A549 (cell line): ENCODE measurements around the gene NOL9. TPM values are rescaled to one million over a fixed set of nuclear protein-coding genes. Genes with fewer than 3 reads are reported as not detected.
"Not testable (repeated sequence)": the region's sequence is repeated elsewhere in the genome, so short reads cannot be mapped to it uniquely, and the experiment has no call there.

Experiments used
- ATAC-seq, 2 experiments: fragments of 200-7000 bp in 1 of 2; fragments of >200 bp in 1 of 2; cut with Nextera tagmentation in 1 of 2; cut with Tn5 transposase in 1 of 2; 3 replicates each; pipeline versions ENCODE4 v1.8.0 to v1.9.1; 2018 to 2020; ENCODE audit warnings: mild to moderate bottlenecking in 1 of 2, moderate library complexity in 1 of 2
- CTCF ChIA-PET: fragments of 300-600 bp; sonication (Branson Sonifier 250); formaldehyde crosslinking; extraction: SDS; loops from one replicate; lab custom pipeline; 2021; ENCODE audit warnings: antibody characterized with exemption, inconsistent platforms; lab: Yijun Ruan, JAX
- POLR2A ChIA-PET: fragments of 350-600 bp; formaldehyde crosslinking; extraction: SDS; loops from one replicate; lab custom pipeline; 2021; ENCODE audit warnings: antibody characterized with exemption, inconsistent platforms; lab: Yijun Ruan, JAX
- DNase-seq, 2 experiments: peaks; one replicate each; pipeline versions ENCODE4 v3.0.0 to v3.0.0-alpha.2; 2011 to 2016; ENCODE audit warnings: low read depth in 1 of 2, low spot score in 1 of 2
- FAIRE-seq: peaks from 2 replicates; lab custom pipeline; 2011; peaks lifted over from hg19 to GRCh38; lab: Jason Lieb, UNC
- H3K27ac ChIP-seq, 2 experiments: fragments of >200 bp; sonication (Bioruptor Twin); formaldehyde crosslinking; 3 replicates each; pipeline ENCODE4 v1.5.1; 2016 to 2017
- H3K4me1 ChIP-seq: fragments of >200 bp; sonication (Bioruptor Twin); formaldehyde crosslinking; 3 replicates; pipeline ENCODE4 v1.6.1; 2016
- H3K4me2 ChIP-seq: fragments of >200 bp; sonication (Bioruptor Twin); formaldehyde crosslinking; 3 replicates; pipeline ENCODE4 v1.6.1; 2016
- H3K4me3 ChIP-seq: fragments of >200 bp; sonication (Bioruptor Twin); formaldehyde crosslinking; 3 replicates; pipeline ENCODE4 v1.5.1; 2016
- H3K9me3 ChIP-seq: fragments of >200 bp; sonication (Bioruptor Twin); formaldehyde crosslinking; 3 replicates; pipeline ENCODE4 v1.6.1; 2016
- EP300 ChIP-seq, 2 experiments: fragments of >200 bp; sonication (Bioruptor Twin); formaldehyde crosslinking; IDR thresholded peaks; 2 replicates in 1 of 2; 3 replicates in 1 of 2; pipeline ENCODE4 v1.6.1; 2016 to 2017
- ESRRA ChIP-seq: fragments of 150-350 bp; IDR thresholded peaks from 2 replicates; pipeline ENCODE4 v1.6.1; 2014; ENCODE audit warnings: mild to moderate bottlenecking, low read length, borderline replicate concordance
- HES2 ChIP-seq: fragments of >200 bp; sonication (Bioruptor Twin); formaldehyde crosslinking; IDR thresholded peaks from 2 replicates; pipeline ENCODE4 v1.6.1; 2016
- HEYL ChIP-seq: fragments of 250-450 bp; sonication (Bioruptor Pico); IDR thresholded peaks from 2 replicates; pipeline ENCODE4 v1.8.0; 2021; ENCODE audit warnings: mild to moderate bottlenecking, moderate library complexity
- HMGXB4 ChIP-seq: fragments of 250-450 bp; sonication (Bioruptor Pico); IDR thresholded peaks from 2 replicates; pipeline ENCODE4 v1.5.0; 2021; ENCODE audit warnings: mild to moderate bottlenecking, moderate library complexity, borderline replicate concordance
- HOXB13 ChIP-seq: fragments of 250-450 bp; sonication (Bioruptor Pico); IDR thresholded peaks from 2 replicates; pipeline ENCODE4 v1.5.0; 2020; ENCODE audit warnings: low read depth, mild to moderate bottlenecking, moderate library complexity
- KDM1A ChIP-seq: fragments of 200-600 bp; sonication (generic); IDR thresholded peaks from 2 replicates; pipeline ENCODE4 v1.6.1; 2016; ENCODE audit warnings: low read depth, mild to moderate bottlenecking
- MAFK ChIP-seq: fragments of 450-650 bp; IDR thresholded peaks from 2 replicates; pipeline ENCODE4 v1.6.1; 2014; ENCODE audit not compliant: partially characterized antibody
- NFE2L2 ChIP-seq: fragments of 150-350 bp; conservative IDR thresholded peaks from 2 replicates; pipeline ENCODE4 v1.6.1; 2014; ENCODE audit warnings: low read length
- NPAS2 ChIP-seq: fragments of 250-450 bp; sonication (Bioruptor Pico); IDR thresholded peaks from 2 replicates; pipeline ENCODE4 v1.8.0; 2022; ENCODE audit warnings: mild to moderate bottlenecking, moderate library complexity, borderline replicate concordance
- NR3C1 ChIP-seq: fragments of >200 bp; sonication (Bioruptor Twin); formaldehyde crosslinking; IDR thresholded peaks from 3 replicates; pipeline ENCODE4 v1.6.1; 2017
- PHF8 ChIP-seq: fragments of 200-600 bp; sonication (generic); IDR thresholded peaks from 2 replicates; pipeline ENCODE4 v1.6.1; 2016; ENCODE audit warnings: low read depth, mild to moderate bottlenecking, antibody characterized with exemption, moderate library complexity, borderline replicate concordance
- RCOR1 ChIP-seq: fragments of 150-350 bp; IDR thresholded peaks from 2 replicates; pipeline ENCODE4 v1.6.1; 2014; ENCODE audit warnings: antibody characterized with exemption, low read length, low read depth
- RFX5 ChIP-seq: fragments of 450-650 bp; IDR thresholded peaks from 2 replicates; pipeline ENCODE4 v1.7.1; 2014; ENCODE audit warnings: antibody characterized with exemption, mild to moderate bottlenecking, moderate library complexity
- RNF2 ChIP-seq: fragments of 200-600 bp; sonication (generic); IDR thresholded peaks from 2 replicates; pipeline ENCODE4 v1.6.1; 2016; ENCODE audit warnings: low read depth, mild to moderate bottlenecking, antibody characterized with exemption, moderate library complexity, borderline replicate concordance
- SMC3 ChIP-seq: fragments of >200 bp; sonication (Bioruptor Twin); formaldehyde crosslinking; IDR thresholded peaks from 3 replicates; pipeline ENCODE4 v1.6.1; 2018; ENCODE audit warnings: inconsistent platforms
- TP53 ChIP-seq: fragments of 250-450 bp; sonication (Bioruptor Pico); IDR thresholded peaks from 2 replicates; pipeline ENCODE4 v1.5.0; 2021; ENCODE audit warnings: mild to moderate bottlenecking, moderate library complexity
- ZNF302 ChIP-seq: fragments of 250-450 bp; sonication (Bioruptor Pico); IDR thresholded peaks from 2 replicates; pipeline ENCODE4 v1.9.0; 2021; ENCODE audit warnings: inconsistent platforms, mild to moderate bottlenecking, moderate library complexity
- WGBS: methylation state at CpG from one replicate; pipeline ENCODE4 v1.1.6; 2017; ENCODE audit errors: missing lambda C conversion rate; 5-methylcytosine and 5-hydroxymethylcytosine counted together
- polyA plus RNA-seq, 4 experiments: library from polyadenylated mRNA; depleted of rRNA in 3 of 4; stranded (reverse); fragments of >200 nt; fragmentation: RNase III in 1 of 4; extraction: RNeasy Plus Mini Kit Qiagen cat#74134 plus additional on column Dnase treatment in 1 of 4; gene quantifications; 2 replicates in 3 of 4; 3 replicates in 1 of 4; pipeline ENCODE4 v1.2.3, GENCODE V29; 2011 to 2017
- TF ChIP-seq, protein P1 (sequence below): fragments of 150-350 bp; IDR thresholded peaks from 2 replicates; pipeline ENCODE4 v1.6.1; 2014; ENCODE audit warnings: low read depth, mild to moderate bottlenecking, low read length

Gene NOL9
- polyA plus RNA-seq, 2 of the 4 experiments (the other 2 are of a cell fraction) = 4.4 to 19.3 TPM

DNA sequence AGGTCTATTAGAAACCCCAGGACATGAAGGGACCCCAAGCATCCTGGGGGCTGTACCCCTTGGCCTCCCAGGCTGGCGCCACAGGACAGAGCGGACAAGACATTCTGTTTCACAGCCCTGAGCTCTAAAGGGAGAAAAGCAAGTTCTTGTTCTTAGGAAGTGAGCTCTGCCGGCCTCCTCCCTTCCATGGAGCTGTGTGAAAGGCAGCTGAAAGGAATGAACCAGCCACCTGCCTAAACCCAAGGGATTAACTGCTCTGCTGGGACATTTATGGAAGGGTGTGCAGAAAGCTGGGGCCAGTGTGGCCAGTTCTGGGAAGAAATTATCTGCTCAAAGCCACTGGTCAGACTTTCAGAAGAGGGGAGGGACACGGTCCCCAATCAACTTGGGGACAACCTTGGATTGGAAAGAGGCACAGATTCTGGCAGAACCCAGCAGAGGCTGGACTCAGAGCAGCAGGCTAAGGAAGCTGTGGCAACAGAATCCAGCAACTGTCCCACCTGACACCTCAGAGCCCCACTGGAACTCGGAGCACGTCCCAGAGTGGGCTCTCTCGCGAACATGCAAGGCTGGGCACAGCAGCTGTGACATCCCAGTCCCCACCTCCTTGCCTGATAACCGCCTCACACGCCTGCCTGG, 46.2 kb upstream of the NOL9 start:
- no peak for TF ChIP-seq SMC3
- TF ChIP-seq TP53 = no peak
- no peak for TF ChIP-seq HEYL
- TF ChIP-seq RCOR1 = no peak
- TF ChIP-seq, protein P1, sequence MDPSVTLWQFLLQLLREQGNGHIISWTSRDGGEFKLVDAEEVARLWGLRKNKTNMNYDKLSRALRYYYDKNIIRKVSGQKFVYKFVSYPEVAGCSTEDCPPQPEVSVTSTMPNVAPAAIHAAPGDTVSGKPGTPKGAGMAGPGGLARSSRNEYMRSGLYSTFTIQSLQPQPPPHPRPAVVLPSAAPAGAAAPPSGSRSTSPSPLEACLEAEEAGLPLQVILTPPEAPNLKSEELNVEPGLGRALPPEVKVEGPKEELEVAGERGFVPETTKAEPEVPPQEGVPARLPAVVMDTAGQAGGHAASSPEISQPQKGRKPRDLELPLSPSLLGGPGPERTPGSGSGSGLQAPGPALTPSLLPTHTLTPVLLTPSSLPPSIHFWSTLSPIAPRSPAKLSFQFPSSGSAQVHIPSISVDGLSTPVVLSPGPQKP = no peak
- TF ChIP-seq RFX5 = no peak
- TF ChIP-seq HOXB13 = no peak
- TF ChIP-seq NPAS2 (CRISPR knock-in tag) = no peak
- no peak for TF ChIP-seq KDM1A
- TF ChIP-seq EP300 (IDR thresholded peaks at IDR 0.05) = no peak
- TF ChIP-seq ESRRA = no peak
- TF ChIP-seq NR3C1 = no peak
- no peak for TF ChIP-seq MAFK
- Histone ChIP-seq H3K4me3 (peak overlapping the region; percentile 72), H3K4me2 (peak overlapping the region; percentile 90), H3K4me1 (peaks cover 13% of the 10 kb centered on the region; the same call in 2 of the 3 replicates), H3K27ac (peak overlapping the region; percentile 81 to 93), H3K9me3 (no peaks in the 10 kb centered on the region)
- ChIA-PET POLR2A (interaction anchor here (0.7 kb wide), 1 partner anchor 20 kb away, joined by 3 read pairs; the partner anchor contains the start of gene ZBTB48), CTCF (interaction anchor here (0.6 to 2.3 kb wide), 4 partner anchors 12 to 47 kb away, joined by 3 to 6 read pairs (median 4); partner anchors contain the start of genes NOL9 and TAS1R1)
- DNase-seq (no peak), FAIRE-seq (no peak), ATAC-seq (peak in 1 of 2 experiments; percentile 12; a peak in 3 of 6 replicates)
- WGBS = 30% methylated on average over 10 of the region's 10 CpGs

GRCh38 chr1:6599991-6600390, 45.7 kb upstream of the NOL9 start:
- ATAC-seq, H3K9me3 ChIP-seq, POLR2A ChIA-PET, DNase-seq, FAIRE-seq: not testable (repeated sequence)
- 90% methylated on average over 8 of the region's 8 CpGs for WGBS
- Histone ChIP-seq H3K4me2 (peak overlapping the region; percentile 90), H3K4me1 (peaks cover 13% of the 10 kb centered on the region; the same call in 2 of the 3 replicates), H3K4me3 (peak overlapping the region; percentile 72; the same call in 2 of the 3 replicates), H3K27ac (peak overlapping the region; percentile 81 to 93; a peak in 4 of 6 replicates)
- CTCF ChIA-PET = interaction anchor here (0.6 to 2.3 kb wide), 4 partner anchors 11 to 47 kb away, joined by 3 to 6 read pairs (median 4); partner anchors contain the start of genes NOL9 and TAS1R1

- peaks cover 13% of the 10 kb centered on the region; the same call in 2 of the 3 replicates for H3K4me1 ChIP-seq
- H3K9me3 ChIP-seq = no peaks in the 10 kb centered on the region
- FAIRE-seq (no peak), DNase-seq (no peak), ATAC-seq (no peak)
- TF ChIP-seq HMGXB4 (CRISPR knock-in tag) (no peak), RNF2 (no peak), HES2 (no peak), PHF8 (no peak), ZNF302 (CRISPR knock-in tag) (no peak), NFE2L2 (no peak)
- ChIA-PET POLR2A (no interaction called here), CTCF (interaction anchor here (0.6 to 2.3 kb wide), 2 partner anchors 45 to 46 kb away, joined by 3 to 6 read pairs; partner anchors contain the start of genes NOL9 and TAS1R1)
- WGBS = 94% methylated on average over 19 of the region's 31 CpGs
- no peak overlapping the region for H3K4me3 ChIP-seq
- H3K27ac ChIP-seq = 0 out of 6 replicates have a peak overlapping the region, but pooled peaks of 1 of the 2 experiments have one; percentile 49
- peak overlapping the region; percentile 90 for H3K4me2 ChIP-seq
These were observed 45.0 kb upstream of the NOL9 start for GRCh38 chr1:6599141-6599975.
